OCI-LY7 (cell line): Measurements from ENCODE around the gene SPATS2L.

Experiments used
- CTCF ChIP-seq: fragments of 200-600 bp; sonication (generic); conservative IDR thresholded peaks from 2 replicates; pipeline ENCODE4 v1.5.1; 2014; ENCODE audit warnings: mild to moderate bottlenecking, antibody characterized with exemption, low read length, moderate library complexity, mixed read lengths
- EZH2phosphoT487 ChIP-seq: fragments of 200-600 bp; sonication (generic); IDR thresholded peaks from 2 replicates; pipeline ENCODE4 v1.6.1; 2018; ENCODE audit warnings: low read depth, borderline replicate concordance, mild to moderate bottlenecking, mixed run types, antibody characterized with exemption, low read length, moderate library complexity, mixed read lengths

GRCh38 chr2:200422071-200422470, 115.6 kb downstream of the SPATS2L start:
- TF ChIP-seq CTCF: no peak
- TF ChIP-seq EZH2phosphoT487: no peak
